VCaP (cell line): ENCODE data around the gene TET3.
A peak's percentile ranks its signal among the peaks of the same experiment; 100 is the strongest.

Source experiments
- H3K27ac ChIP-seq: fragments of 450-650 bp; 2 replicates; pipeline ENCODE4 v1.5.1; 2017
- TF ChIP-seq, protein P1 (sequence below): fragments of 450-650 bp; conservative IDR thresholded peaks from 2 replicates; pipeline ENCODE4 v1.5.1; 2017; ENCODE audit warnings: mild to moderate bottlenecking, moderate library complexity

Gene TET3

DNA sequence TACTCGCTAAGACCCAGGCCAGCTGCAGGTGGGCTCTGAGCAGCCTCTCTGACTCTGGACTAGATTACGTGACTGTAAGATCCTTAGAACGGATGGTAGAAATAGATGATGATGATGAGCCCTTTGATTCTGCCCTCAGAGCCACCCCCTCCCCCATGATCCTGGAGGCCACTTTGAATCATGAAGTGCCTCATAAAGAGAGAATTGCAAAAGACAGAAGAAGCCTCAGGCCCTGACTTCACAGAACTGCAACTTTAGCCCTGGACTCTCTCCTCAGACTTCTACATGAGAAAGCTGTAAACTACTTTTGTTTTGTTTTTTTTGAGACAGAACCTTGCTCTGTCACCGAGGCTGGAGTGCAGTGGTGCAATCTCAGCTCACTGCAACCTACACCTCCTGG lies 15.4 kb upstream of the TET3 start:
- TF ChIP-seq, protein P1, sequence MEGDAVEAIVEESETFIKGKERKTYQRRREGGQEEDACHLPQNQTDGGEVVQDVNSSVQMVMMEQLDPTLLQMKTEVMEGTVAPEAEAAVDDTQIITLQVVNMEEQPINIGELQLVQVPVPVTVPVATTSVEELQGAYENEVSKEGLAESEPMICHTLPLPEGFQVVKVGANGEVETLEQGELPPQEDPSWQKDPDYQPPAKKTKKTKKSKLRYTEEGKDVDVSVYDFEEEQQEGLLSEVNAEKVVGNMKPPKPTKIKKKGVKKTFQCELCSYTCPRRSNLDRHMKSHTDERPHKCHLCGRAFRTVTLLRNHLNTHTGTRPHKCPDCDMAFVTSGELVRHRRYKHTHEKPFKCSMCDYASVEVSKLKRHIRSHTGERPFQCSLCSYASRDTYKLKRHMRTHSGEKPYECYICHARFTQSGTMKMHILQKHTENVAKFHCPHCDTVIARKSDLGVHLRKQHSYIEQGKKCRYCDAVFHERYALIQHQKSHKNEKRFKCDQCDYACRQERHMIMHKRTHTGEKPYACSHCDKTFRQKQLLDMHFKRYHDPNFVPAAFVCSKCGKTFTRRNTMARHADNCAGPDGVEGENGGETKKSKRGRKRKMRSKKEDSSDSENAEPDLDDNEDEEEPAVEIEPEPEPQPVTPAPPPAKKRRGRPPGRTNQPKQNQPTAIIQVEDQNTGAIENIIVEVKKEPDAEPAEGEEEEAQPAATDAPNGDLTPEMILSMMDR = no peak
- H3K27ac ChIP-seq = peak overlapping the region; percentile 82; the same call in 1 of the 2 replicates

DNA sequence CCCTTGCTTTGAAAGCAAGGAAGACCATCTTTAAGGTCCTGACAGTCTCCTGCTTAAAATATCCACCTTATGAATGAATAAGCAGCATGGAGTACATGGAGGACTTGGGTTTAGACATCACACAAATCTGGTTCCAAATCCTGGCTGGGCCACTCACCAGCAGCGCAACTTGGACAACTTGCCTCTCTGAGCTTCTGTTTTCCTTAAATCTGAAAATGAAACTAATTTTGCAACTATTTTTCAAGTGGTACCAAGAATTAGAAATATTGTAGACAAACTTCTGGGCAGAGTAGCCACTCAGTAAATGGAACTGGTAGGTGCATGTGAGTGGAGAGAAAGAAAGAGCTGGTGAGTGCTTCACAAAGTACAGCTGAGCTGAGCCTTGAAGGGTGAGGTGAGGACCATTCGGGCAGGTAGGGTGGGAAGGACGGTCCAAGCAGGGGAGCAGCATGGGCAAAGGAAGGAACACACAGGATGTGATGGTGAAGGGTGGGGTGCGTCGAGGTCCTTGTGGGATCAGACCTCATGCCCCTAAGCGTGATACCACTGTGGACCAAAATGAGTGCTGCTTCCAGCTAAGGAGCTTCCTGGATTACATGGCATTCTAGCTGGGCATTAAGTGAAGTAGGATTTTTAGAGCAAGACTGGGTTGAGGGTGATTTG lies 14.4 kb upstream of the TET3 start:
- H3K27ac ChIP-seq = peak overlapping the region; percentile 82
- TF ChIP-seq, protein P1 = no peak

DNA sequence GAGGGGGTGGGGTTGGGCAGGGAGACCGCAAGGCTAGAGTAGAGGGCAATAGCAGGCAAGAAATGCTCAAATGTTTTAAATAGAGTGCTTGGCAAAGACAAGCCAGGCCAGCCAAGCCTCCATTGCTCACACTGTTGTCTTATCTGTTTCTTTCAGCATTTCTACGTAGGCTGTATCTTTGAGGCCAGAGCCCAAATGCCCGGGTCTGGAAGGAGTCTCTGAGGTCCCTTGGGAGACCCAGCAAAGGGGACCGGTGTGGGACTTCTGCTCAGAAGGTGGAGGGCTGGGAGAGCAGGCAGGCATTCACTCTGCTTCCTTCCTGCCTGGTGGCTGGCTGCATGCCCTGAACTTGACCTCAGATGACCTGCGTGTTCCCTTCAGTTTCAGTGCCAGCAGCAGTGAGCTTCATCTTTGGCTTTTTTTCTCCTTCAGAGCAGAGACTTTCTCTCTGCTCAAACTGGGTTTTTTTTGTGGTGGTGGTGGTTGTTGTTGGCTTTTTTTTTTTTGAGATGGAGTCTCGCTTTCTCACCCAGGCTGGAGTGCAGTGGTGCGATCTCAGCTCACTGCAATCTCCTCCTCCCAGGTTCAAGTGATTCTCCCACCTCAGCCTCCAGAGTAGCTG lies 13.7 kb upstream of the TET3 start:
- TF ChIP-seq, protein P1 = no peak
- peak overlapping the region; percentile 82 for H3K27ac ChIP-seq

DNA sequence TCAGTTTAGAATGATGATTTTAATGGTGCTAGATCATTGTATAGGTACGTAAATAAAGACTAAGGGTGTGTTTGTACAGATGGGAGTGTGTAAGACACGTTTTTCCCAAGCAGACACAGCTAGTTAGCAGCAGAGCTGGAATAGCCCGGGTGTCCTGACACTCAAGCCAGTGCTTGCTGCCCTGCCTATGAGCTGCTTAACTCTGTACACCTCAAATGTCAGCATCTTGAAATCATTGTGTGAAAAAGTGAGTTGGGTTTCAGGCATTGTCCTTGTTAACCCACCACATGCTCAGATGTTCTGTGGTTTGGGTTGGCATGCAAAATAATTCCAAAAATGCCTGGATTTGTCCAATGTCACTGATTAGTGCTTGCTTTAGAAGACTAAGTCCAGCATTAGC lies 13.0 kb upstream of the TET3 start:
- peak overlapping the region; percentile 82 for H3K27ac ChIP-seq
- TF ChIP-seq, protein P1 = no peak

DNA sequence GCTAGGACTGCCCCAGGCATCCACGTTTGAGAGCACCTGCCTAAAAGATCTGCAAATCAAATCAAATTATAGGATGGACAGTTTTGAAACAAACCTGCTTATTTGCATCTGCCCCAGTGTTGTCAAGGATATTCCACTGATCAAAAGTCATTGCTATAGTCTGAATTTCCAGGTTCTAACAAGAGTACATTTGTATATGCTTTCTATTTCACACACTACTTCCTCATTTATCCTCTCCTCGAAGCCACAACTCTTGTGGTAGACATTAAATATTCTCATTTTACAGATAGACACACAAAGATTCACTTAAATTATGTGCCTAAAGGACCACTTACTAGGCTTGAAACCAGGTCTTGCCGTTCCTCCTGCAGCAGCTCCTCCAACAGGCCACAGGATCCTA lies 11.9 kb upstream of the TET3 start:
- H3K27ac ChIP-seq = peak overlapping the region; percentile 82
- TF ChIP-seq, protein P1 = no peak

DNA sequence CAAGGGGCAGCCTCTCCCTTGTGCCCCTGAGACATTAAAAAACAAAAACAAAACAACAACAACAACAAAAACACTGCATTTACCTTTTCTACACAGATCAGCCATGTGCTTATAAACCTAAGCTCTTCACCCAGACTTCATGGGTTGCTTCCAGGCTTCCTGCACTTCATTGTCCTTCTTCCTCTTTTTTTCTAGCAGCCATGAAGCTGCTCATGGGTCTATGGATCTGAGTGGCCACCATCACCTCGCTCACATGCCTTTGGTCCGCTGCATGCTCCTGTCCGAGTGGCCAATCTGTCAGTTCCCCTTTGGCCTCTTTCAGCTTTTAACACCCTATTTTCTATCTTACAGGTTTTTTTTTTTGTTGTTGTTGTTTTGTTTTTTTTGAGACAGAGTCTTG lies 9.0 kb upstream of the TET3 start:
- H3K27ac ChIP-seq = no peak overlapping the region
- TF ChIP-seq, protein P1 = no peak

DNA sequence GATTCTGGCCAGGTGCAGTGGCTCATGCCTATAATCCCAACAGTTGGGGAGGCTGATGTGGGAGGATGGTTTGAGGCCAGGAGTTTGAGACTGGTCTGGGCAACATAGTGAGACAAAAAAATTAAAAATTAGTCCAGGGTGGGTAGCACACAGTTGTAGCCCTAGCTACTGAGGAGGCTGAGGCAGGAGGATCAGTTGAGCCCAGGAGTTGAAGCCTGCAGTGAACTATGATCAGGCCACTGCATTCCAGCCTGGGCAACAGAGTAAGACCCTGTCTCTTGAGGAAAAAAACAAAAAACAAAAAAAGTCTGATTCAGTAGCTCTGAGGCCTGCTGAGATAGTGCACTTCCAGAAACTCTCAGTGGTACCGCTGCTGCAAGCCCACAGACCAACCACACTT lies 7.9 kb upstream of the TET3 start:
- TF ChIP-seq, protein P1 = no peak
- no peak overlapping the region for H3K27ac ChIP-seq
